NCI-H510A treated with DMSO at 0.1 percent for 48 hours (cell line): ENCODE measurements around the gene ESR2.
"Not testable (repeated sequence)": the region's sequence is repeated elsewhere in the genome, so short reads cannot be mapped to it uniquely, and the experiment has no call there.

ENCODE experiments used
- DNase-seq: peaks from one replicate; lab custom pipeline; 2025; lab: John Stamatoyannopoulos, UW

Gene ESR2

DNA sequence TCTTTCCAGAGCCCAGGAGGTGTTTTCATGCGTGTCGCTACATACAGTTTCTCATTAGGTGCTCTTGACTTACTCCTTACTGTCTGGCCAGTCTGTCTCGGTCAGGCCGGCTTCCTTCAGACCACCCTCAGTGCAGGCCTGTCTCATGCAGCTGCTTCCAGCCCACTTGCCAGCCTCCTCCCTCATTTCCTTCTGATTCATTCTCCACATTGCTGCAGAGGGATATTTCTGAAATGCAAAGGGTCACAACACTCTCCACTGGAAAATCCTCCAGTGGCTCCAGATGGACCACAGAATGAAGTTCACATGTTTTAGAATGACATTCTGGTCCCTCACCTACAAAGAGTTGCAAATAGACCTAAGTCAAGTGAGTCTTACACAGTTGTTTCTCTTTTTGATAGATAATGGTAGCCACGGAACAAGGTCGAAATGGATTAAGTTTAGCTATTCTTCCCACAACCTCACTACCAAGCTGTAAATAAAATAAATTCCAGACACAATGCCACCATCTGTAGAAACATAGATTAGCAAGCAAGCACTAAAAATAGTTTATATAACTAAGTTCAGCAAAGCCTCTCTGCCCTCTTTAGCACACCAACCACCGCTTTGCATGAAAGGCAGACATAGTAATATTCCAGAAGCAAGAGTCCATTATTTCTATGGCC is 146.9 kb downstream of the ESR2 start:
- DNase-seq, result no peak

DNA sequence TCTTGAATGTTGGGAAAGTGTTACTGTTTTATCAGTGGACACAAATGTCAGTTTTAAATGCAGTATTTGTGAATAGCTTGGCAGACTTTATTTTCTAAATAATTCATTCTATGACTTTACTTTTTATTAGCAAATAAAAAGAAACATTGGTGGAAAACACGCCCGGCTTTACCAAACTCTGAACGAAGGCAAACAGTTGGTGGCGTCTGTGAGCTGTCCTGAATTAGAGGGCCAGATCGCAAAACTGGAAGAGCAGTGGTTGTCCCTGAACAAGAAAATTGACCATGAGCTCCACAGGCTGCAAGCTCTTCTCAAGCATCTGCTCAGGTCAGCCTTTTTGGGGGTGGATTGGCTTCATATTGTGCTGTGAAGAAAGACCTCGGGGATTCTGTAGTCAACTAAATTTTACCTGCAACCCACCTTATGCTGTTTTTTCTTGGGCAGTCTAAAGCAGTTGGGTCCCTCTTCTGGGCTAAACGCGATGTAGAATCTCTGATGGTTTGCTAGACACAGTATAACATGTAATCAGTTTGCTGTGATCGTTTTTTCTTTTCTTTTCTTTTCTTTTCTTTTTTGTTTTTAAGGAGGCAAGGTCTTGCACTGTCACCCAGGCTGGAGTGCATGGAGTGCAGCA is 156.4 kb downstream of the ESR2 start:
- DNase-seq, result no peak

DNA sequence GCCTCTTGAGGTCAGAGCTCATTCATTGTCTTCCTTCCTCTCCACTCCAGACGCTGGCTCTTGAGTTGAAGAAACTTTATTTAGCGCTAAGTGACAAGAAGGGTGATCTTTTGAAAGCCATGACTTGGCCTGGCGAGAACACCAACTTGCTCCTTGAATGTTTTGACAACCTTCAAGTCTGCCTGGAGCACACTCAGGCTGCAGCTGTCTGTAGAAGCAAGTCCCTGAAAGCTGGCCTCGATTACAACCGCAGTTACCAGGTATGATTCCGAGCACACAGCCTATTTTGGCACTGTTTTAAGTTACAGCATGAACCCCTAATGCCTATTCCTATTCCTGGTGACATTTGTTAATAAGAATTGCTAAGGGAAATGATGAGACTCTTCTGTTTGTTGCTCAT is 167.6 kb downstream of the ESR2 start:
- no peak for DNase-seq

DNA sequence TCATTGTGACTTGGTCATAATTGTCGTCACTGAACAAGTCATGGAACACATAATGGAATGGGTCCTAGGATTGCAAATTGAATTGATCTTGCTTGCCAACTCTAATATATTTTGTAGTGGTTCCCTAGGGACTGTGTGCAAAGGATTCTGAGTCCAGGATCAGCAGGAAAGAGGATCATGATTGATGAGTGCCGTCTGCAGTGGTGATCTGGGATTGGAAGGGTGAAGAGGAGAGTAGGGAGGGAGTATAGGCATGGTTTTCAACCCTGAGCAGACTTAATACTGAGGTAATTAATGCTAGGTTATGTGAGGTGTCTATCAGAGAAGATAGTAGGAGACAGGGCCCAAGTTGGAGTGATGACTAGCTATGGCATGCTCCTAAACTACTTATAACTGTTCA is 168.9 kb downstream of the ESR2 start:
- DNase-seq, result no peak

DNA sequence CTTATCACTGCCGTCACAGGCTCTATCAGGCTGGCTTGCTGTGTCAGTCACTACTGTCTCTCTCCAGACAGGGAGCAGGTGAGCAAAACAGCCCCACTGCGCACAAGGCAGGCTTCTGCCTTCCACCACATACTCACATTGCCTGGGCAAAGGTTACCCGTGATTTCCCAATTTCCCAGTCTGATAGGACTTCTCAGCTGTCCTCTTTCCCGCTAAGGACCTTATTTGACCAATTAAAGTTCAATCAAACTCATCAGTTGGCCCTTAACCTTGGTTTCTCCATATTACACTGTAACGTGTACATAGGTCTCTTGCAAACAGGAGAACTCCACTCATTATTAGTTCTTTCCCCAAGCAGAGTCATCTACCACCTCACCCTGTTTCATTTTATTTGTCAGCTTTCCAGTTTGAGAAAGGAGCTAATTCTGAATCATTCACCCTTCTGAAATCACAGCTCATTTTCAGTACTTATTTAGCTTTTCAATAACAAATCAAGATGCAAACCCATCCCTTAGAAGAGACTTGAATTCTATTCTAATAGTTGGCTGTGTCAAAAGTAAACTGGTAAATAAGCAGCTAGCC is 170.8 kb downstream of the ESR2 start:
- DNase-seq, result no peak

DNA sequence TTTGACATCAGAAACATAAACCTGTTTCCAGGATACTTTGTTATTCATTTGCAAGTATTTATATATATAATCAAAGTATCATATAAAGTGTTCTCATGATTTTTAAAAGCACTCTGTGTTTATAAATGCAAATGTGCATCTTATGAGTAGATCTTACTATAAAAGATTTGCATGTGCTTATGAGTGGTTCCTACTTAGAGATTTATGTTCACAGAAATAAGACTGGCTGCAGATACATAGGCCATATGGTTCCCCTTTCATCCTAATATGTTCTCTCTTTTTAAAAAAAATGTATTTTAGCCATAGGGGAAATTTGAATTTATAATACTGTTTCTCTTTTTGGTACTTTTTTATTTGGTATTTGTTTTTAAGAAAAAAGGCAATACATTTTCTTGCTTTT is 174.2 kb downstream of the ESR2 start:
- DNase-seq, result no peak

DNA sequence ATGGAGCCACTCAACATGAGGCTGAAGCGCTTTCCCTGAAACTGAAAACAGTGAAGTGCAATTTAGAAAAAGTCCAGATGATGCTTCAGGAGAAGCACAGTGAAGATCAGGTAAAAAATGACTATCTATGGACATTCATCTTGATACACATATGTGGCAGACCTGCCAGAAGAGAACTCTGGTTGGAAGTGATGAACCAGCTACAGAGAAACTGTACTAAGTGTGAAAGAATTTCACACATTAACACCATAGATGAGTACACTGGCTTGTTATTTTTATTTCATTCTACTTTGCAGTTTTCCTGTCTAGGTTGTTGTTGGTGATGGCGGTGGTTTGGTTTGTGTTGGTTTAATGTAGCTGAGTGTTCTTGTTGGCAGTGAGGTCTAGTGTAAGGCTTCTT is 174.7 kb downstream of the ESR2 start:
- DNase-seq, result no peak

DNA sequence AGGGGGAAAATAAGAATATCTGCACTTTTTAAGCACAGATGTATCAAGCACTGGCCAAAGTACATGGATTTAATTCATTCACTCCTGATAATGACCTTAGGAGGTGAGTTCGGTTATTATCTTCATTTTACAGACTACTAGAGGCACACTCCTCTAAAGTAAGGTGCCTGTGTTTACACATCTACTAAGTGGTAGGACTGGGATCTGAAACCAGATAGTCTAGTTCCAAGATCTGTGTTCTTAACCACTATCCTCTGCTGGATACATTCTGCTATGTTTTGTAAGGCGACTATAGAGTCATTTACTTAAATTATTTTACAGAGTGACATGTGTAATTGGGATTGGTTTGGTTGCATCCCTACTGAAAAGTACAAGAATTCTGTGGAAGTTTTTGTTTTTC is 175.3 kb downstream of the ESR2 start:
- DNase-seq, result no peak

DNA sequence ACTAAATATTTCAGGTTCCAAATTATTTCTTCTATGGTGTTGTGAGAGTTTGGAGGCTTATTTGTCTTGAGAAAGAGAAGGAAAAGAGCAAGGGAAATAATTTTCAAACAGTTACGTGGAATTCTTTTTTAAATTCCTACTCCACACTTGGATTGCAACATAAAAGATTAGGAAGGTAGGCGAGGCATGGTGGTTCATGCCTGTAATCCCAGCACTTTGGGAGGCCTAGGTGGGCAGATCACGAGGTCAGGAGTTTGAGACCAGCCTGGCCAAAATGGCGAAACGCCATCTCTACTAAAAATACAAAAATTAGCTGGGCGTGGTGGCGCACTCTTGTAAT is 175.8 kb downstream of the ESR2 start:
- DNase-seq, result not testable (repeated sequence)

DNA sequence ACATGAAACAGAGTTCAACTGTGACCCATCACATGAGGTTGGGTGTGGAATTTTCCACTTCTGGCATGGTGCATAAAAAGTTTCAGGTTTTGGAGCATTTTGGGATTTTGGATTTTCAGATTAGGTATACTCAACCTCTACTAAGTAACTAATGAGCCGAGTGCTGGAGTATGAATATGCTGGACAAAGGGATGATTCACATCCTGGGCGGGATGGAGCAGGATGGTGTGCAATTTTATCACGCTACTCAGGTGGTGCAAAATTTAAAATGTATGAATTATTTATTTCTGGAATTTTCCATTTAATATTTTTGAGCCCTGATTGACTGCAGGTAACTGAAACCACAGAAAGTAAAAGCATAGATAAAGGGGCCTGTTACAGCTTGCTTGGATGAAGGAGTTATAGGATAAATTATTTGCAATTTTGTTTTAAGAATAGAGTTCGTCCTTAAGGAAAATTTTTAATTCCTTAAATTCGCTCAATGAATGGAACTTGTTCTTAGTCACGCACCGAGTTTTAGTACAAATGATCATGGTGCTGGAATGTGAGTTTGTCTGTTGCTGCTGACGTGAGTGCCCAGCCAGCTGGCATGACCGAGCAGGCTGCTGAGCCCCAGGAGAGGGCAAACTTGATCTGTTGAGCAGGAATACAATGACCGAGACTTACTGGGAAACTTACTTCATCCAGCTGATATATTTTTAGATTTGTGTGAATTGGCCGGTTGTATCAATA is 176.3 kb downstream of the ESR2 start:
- no peak for DNase-seq

DNA sequence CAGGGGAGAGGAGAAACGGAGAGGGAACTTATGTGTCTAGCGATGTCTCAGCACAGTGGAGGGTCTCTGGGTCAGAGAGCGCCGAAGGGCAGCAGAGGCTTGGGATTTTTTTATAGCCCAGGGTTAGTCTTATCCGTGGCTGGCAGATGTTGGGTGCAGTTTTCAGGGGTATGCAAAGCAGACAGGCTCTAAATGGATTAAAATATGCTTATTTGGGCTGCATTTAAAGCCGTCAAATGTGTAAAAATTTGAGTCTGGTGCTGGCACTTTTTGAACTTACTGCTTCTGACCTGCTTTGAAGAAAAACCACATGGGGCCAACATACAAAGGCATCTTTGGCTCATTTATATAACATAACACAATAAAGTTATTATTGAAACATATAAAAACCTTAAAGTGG is 178.8 kb downstream of the ESR2 start:
- DNase-seq, result no peak

DNA sequence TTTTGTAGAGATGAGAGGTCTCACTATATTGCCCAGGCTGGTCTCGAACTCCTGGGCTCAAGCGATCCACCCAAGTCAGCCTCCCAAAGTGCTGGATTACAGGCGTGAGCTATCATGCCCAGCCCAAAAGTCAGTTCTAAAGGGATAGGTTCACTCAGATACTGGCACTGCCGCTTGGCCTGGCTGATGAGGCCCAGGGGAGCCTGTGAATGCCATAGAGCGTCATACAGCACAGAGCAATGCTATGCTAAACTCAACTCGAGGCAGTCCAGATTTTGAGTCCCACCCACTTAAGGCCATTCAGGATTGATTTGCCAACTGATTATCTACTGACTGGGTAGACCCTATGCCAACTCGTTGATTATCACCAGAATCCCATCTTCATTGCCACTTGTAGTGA is 179.4 kb downstream of the ESR2 start:
- no peak for DNase-seq

DNA sequence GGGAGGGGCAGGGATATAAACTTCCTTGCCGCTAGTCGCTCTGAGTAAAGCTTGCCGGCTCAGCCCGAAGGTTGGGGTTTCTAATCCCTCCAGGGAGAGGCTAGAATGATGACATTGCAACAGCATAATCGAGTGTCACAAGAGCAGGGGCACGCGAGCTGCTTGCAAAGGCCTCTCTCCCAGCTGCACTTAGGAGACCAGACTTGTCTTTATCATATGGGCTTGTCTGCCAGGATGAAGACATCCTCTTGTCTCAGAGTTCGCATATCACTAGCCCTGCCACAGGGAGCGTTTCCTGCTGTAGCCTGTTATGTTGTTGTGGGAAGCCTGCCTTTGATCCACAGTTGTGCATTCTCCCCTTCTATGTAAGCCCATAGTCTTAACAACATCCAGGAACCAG is 180.0 kb downstream of the ESR2 start:
- DNase-seq, result no peak

DNA sequence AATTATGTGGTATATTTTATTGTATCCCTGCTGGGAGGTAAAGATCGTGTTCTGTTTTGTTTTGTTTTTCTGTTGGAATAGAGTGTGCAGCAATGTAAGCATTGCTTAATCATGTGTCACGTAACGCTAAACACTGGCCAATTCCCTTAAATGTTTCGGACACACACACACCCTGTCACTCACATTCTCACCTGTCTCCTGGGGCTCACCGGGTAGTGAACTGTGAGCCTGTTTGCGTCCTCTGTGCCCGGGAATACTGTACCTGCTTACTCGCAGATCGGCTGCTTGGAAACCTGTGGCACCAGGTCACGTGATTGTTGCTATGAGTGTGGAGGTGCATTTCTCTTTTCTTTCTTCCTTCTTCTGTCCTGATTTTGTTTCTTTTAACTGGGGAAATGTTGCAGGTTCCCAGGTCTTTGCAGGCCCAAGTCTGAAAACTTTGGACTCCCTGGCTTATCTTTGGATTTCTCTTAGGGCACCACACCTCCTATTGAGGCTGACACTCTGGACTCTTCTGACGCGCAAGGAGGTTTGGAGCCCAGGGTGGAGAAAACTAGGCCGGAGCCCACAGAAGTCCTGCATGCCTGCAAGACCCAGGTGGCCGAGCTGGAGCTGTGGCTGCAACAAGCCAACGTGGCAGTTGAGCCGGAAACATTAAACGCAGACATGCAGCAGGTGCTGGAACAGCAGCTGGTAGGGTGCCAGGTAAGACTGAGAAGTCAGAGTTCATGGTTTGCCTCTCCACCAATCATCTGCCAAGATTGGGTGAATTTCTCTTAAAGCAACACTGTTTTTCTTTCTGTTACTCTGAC is 181.1 kb downstream of the ESR2 start:
- peak; percentile 42 for DNase-seq

DNA sequence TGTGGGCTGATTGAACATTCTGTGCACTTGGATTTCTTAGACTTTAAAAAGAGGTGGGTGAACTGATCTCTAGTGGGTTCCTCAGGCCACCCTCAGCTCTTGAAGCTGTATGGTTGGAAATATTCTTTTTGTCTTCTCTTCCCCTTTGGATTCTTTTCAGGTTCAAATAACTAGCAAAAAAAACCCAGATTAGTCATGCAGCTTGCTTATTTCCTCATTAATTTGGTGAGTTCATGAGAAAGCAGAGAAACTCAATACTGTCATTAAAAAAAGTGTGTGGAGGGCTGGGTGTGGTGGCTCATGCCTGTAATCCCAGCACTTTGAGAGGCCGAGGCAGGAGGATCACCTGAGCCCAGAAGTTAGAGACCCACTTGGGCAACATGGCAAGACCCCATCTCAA is 183.4 kb downstream of the ESR2 start:
- DNase-seq, result no peak

DNA sequence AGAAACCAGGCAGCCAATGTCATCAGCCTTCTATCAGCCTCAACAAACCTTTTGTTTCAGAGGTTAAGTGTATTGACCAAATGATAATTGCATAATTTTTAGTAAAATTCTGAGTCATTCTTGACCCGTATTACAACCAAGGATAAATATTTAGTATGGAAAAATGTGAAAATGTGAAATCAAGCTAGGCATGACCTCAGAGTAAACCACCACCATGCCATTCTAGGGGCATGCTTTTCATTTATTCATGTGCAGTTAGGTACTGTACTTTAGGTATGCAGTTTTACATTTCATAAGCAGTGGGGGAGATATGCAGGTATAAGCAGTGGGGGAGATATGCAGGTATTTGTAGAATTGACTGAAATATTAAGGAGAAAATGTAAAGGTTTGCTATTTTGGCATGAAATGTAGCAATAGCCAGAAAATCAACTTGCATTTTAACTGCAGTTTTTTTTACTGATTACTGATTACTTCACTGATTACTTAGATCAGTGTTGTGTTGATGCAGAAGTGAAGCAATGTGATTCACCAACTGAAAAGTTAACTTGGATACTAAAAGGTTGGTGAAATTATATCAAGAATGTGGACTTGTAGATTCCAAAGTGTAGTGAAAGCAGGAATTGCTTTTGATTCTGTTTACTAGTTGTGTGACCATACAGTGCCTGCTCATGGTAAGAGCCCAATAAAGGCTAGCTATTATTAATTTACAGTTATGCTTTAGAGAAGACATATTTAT is 184.2 kb downstream of the ESR2 start:
- no peak for DNase-seq

DNA sequence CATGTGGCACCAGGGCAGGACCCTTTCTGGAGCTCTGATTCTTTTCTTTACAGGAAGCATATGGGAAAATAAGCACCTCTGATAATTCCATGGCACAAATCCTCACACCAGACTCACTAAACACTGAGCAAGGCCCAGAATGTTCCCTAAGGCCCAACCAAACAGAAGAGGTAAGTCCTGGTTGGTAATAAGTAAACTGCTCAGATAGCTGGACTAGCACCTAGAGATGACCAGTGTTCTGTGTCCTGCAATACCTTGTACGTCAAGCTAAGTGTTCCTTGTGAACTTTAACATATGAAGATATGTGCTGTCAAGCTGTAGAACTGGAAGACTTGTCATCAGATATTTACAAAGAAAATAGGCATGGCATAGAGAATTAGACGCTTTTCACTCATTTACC is 186.7 kb downstream of the ESR2 start:
- no peak for DNase-seq

DNA sequence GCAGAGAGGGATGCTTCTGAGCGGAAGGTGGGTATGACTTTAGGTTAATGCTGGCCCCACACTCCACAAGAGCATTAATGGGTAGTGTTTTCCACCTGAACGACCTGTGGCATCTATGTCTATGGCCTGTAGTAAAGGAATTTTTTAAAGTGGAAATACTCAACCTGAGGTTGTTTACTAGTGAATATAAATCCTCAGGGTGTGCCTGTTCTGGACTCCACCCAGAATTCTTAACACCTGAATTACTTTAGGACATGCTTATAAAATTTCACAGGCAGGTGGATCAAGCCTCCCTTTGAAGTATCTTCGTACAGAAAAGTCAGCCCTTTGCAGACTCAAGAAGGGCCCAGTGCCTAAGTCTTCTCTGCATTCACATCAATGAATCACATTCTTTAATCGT is 196.1 kb downstream of the ESR2 start:
- no peak for DNase-seq

DNA sequence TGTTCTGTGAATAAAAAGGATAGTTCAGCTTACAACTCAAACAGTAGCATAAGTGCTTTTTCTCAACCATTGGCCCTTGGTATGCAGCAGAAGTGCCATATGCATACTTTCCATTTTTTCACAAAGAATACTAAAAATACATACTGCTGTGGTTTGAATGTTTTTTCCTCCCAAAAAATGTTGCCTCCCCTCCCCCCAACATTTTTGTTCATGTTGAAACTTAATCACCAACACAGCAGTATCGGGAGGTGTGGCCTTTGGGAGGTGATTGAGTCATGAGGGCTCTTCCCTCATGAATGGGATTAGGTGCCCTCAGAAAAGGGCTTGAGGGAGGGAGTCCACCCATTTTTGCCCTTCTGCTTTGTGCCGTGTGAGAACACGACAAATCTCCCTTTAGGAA is 198.6 kb downstream of the ESR2 start:
- DNase-seq, result no peak

DNA sequence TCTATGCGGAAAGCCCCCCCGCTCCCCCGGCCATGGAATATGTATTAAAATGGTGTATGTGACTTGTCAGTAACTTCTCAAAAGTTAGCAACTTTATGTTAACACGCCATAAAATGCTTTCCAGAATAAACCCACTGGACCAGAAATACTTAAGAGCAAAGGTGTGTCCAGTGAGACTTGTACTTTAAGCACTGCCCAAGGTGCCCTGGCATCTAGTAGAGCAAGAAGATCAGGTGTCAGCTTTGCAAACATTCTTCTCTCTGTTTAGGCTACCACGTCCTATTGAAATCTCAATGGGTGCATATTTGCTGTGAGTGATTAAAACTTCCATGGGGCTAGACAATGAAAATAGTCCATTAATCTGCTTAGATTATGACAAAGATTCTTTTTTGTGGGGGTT is 201.2 kb downstream of the ESR2 start:
- DNase-seq, result peak; percentile 66

DNA sequence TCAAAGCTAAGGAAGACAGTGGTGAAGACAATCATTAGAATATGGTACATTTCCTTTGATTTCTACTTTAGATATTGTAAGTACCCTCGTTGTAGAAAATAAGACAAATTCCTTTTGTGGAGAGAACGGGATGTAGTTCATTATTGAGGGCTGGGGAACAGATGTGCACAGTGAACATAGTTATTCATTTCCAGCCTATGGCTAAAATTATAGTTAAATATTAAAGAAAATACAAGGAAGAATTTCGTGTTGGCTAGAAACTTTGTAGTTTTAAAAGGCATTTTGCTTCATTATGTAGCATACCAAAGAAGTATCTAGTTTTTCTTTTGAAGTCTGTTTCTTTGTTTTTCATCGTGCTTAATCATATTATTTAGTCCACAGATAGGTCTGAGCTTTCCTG is 201.8 kb downstream of the ESR2 start:
- DNase-seq, result no peak

DNA sequence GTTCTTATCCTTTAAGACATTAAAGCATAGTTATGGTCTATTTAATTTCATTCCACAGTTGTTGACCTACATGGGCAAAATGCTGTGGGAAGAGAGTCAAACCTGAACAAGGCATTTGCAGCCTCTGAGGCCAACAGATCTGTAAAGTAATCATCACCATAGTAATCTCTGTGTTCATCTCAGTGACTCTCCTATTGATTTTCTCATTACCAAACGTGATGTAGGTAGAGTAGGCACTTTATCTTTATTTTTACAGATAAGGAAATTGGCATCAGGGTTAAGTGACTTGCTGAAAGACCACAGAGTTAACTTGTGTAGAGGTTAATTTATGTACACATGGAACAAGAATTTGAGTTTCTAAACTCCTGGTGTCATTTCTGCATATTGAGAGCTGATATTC is 203.0 kb downstream of the ESR2 start:
- no peak for DNase-seq
